IMR-90 (cell line): ENCODE data around the gene SATB2. TPM values are rescaled to one million over a fixed set of nuclear protein-coding genes. Genes with fewer than 3 reads are reported as not detected.
A peak's percentile ranks its signal among the peaks of the same experiment; 100 is the strongest.

Source experiments
- ATAC-seq: fragments of 200-7000 bp; cut with Tn5 transposase; 2 replicates; pipeline ENCODE4 v1.9.1; 2020; ENCODE audit warnings: low read depth, mild to moderate bottlenecking, moderate library complexity
- BruUV-seq: library from RNA; stranded (reverse); fragments of 400-500 nt; replicated peaks from 2 replicates; lab custom pipeline; 2021; lab: Mats Ljungman, UMichigan
- CTCF ChIA-PET: fragments of 300-600 bp; formaldehyde crosslinking; extraction: SDS; loops from one replicate; lab custom pipeline; 2021; ENCODE audit warnings: antibody characterized with exemption; lab: Yijun Ruan, JAX
- POLR2A ChIA-PET: fragments of 300-600 bp; sonication (Branson Sonifier 250); formaldehyde crosslinking; loops from one replicate; lab custom pipeline; 2022; ENCODE audit warnings: antibody characterized with exemption; ENCODE audit not compliant: unreplicated experiment; lab: Charles Lee
- DNase-seq: peaks from one replicate; pipeline ENCODE4 v3.0.0; 2013
- H2AFZ ChIP-seq: replicated peaks from 2 replicates; pipeline ENCODE3; 2013; ENCODE audit warnings: low read length, mild to moderate bottlenecking; ENCODE audit not compliant: poor library complexity
- H2AK5ac ChIP-seq: 2 replicates; pipeline ENCODE4 v1.6.1; 2013; ENCODE audit warnings: low read depth, low read length, inconsistent platforms
- H2AK9ac ChIP-seq: replicated peaks from 2 replicates; pipeline ENCODE3; 2013; ENCODE audit warnings: mild to moderate bottlenecking, low read depth, low read length, moderate library complexity; ENCODE audit not compliant: poor library complexity
- H2BK120ac ChIP-seq: 2 replicates; pipeline ENCODE4 v1.6.1; 2013; ENCODE audit warnings: low read depth, low read length, inconsistent platforms
- H2BK15ac ChIP-seq: 3 replicates; pipeline ENCODE4 v1.6.1; 2013; ENCODE audit warnings: low read depth, low read length, inconsistent platforms
- H2BK20ac ChIP-seq: 2 replicates; pipeline ENCODE4 v1.6.1; 2013; ENCODE audit warnings: low read depth, mild to moderate bottlenecking, inconsistent platforms, low read length, moderate library complexity
- H2BK5ac ChIP-seq: 2 replicates; pipeline ENCODE4 v1.6.1; 2013; ENCODE audit warnings: mild to moderate bottlenecking, low read depth, low read length, inconsistent platforms; ENCODE audit not compliant: poor library complexity, severe bottlenecking
- H3K14ac ChIP-seq: replicated peaks from 2 replicates; pipeline ENCODE4 v1.6.1; 2013; ENCODE audit warnings: low read depth, low read length, inconsistent platforms
- H3K18ac ChIP-seq: 2 replicates; pipeline ENCODE4 v1.6.1; 2013; ENCODE audit warnings: low read depth, low read length, control low read depth
- H3K23ac ChIP-seq: 2 replicates; pipeline ENCODE4 v1.6.1; 2013; ENCODE audit warnings: low read depth, low read length, inconsistent platforms
- H3K27ac ChIP-seq: 2 replicates; pipeline ENCODE4 v1.5.1; 2013; ENCODE audit warnings: mild to moderate bottlenecking, control low read depth, low read length; ENCODE audit not compliant: insufficient read depth
- H3K27me3 ChIP-seq: 2 replicates; pipeline ENCODE4 v1.6.1; 2013; ENCODE audit warnings: low read length; ENCODE audit not compliant: control insufficient read depth, insufficient read depth
- H3K36me3 ChIP-seq: 2 replicates; pipeline ENCODE4 v1.6.1; 2013; ENCODE audit warnings: low read length, mixed read lengths; ENCODE audit not compliant: control insufficient read depth, insufficient read depth
- H3K4ac ChIP-seq: 2 replicates; pipeline ENCODE4 v1.6.1; 2013; ENCODE audit warnings: low read depth, low read length, inconsistent platforms
- H3K4me1 ChIP-seq: 2 replicates; pipeline ENCODE4 v1.6.1; 2013; ENCODE audit warnings: low read length, mixed read lengths; ENCODE audit not compliant: control insufficient read depth, insufficient read depth
- H3K4me2 ChIP-seq: 2 replicates; pipeline ENCODE4 v1.6.1; 2013; ENCODE audit warnings: low read depth, mild to moderate bottlenecking, control low read depth, low read length, moderate library complexity
- H3K4me3 ChIP-seq: 2 replicates; pipeline ENCODE4 v1.5.1; 2013; ENCODE audit warnings: low read depth, mild to moderate bottlenecking, control low read depth, low read length, moderate library complexity; ENCODE audit not compliant: insufficient read depth
- H3K56ac ChIP-seq: 2 replicates; pipeline ENCODE4 v1.6.1; 2013; ENCODE audit warnings: low read length, inconsistent platforms; ENCODE audit not compliant: insufficient read depth; ENCODE audit errors: extremely low read depth
- H3K79me1 ChIP-seq, 2 experiments: 2 replicates each; pipeline ENCODE4 v1.6.1; 2013; ENCODE audit warnings: low read length in 2 of 2, inconsistent platforms in 1 of 2, low read depth in 1 of 2
- H3K9ac ChIP-seq: 2 replicates; pipeline ENCODE4 v1.6.1; 2013; ENCODE audit warnings: low read depth, low read length, control low read depth
- H3K9me1 ChIP-seq: 2 replicates; pipeline ENCODE4 v1.6.1; 2013; ENCODE audit warnings: low read length, inconsistent platforms; ENCODE audit not compliant: insufficient read depth
- H3K9me3 ChIP-seq: 2 replicates; pipeline ENCODE4 v1.6.1; 2013; ENCODE audit warnings: low read length; ENCODE audit not compliant: control insufficient read depth, insufficient read depth
- H4K20me1 ChIP-seq: 2 replicates; pipeline ENCODE4 v1.6.1; 2013; ENCODE audit warnings: low read length, inconsistent platforms; ENCODE audit not compliant: insufficient read depth
- H4K5ac ChIP-seq: 2 replicates; pipeline ENCODE4 v1.6.1; 2013; ENCODE audit warnings: mild to moderate bottlenecking, low read depth, low read length, control low read depth
- H4K8ac ChIP-seq, 2 experiments: 2 replicates each; pipeline ENCODE4 v1.6.1; 2013; ENCODE audit warnings: low read depth in 2 of 2, low read length in 2 of 2, control low read depth in 1 of 2, inconsistent platforms in 1 of 2
- H4K91ac ChIP-seq: 2 replicates; pipeline ENCODE4 v1.6.1; 2013; ENCODE audit warnings: low read depth, low read length, inconsistent platforms; ENCODE audit not compliant: insufficient read depth
- CTCF ChIP-seq: conservative IDR thresholded peaks from 2 replicates; pipeline ENCODE4 v1.5.1; 2012; ENCODE audit warnings: mild to moderate bottlenecking, low read depth, low read length, improper control_type of control experiment
- POLR2A ChIP-seq: IDR thresholded peaks from 2 replicates; pipeline ENCODE4 v1.6.1; 2012; ENCODE audit warnings: mild to moderate bottlenecking, low read depth, low read length
- RAD21 ChIP-seq: IDR thresholded peaks from 2 replicates; pipeline ENCODE4 v1.6.1; 2012; ENCODE audit warnings: low read length, improper control_type of control experiment
- dilution Hi-C: fragments of 300-500 bp; cut with HindIII; formaldehyde crosslinking; loops from one replicate; pipeline ENCODE4 v1.14.3; 2018; ENCODE audit warnings: low sequenced_read_pairs; ENCODE audit not compliant: unreplicated experiment
- in situ Hi-C: fragments of 300-500 bp; cut with MboI; formaldehyde crosslinking; loops from 3 replicates; pipeline ENCODE4 v1.14.3; 2019; ENCODE audit warnings: low sequenced_read_pairs, inconsistent platforms, mixed read lengths
- intact Hi-C: fragments of 100-400 bp; cut with micrococcal nuclease; formaldehyde crosslinking; loops from 2 replicates; pipeline ENCODE4 v1.10.0; 2022
- polyA plus RNA-seq, 3 experiments: library from polyadenylated mRNA; depleted of rRNA; stranded (reverse); fragments of >200 nt; gene quantifications; 2 replicates each; pipeline ENCODE4 v1.2.3, GENCODE V29; 2012; ENCODE audit warnings: low replicate concordance in 1 of 3
- total RNA-seq: library from RNA; depleted of rRNA; stranded (reverse); fragments of >200 nt; gene quantifications from 2 replicates; pipeline ENCODE4 v1.2.3, GENCODE V29; 2012

Gene SATB2
- total and polyA plus RNA-seq, 2 of the 4 experiments (the other 2 are of a cell fraction): 6.2 to 8.4 TPM

DNA sequence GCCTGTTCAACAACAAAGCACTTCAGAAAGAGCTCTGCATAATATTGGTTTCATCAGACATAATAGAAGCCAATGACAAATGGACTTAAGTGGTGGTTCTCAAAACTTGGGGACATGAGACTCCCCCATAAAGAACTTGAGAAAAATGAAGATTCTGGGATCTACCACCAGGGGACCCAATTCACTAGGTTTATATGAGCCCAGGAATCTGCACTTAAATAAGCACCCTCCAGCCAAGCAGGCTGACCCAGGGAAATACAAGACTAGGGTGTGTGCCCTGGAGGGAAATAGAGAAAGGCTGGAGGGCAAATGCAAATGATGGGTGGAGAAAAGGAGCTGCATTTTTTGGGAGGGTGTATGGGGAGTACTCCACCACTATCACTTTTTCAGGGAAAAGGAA is 52.5 kb downstream of the SATB2 start:
- H3K27me3 ChIP-seq: no peaks in the 10 kb centered on the region
- peaks cover 4% of the 10 kb centered on the region in 2 experiments; a peak in 3 of 4 replicates for H3K79me1 ChIP-seq
- ATAC-seq (peak; percentile 63), DNase-seq (peak; percentile 17)
- H2BK5ac ChIP-seq: peak overlapping the region; percentile 57
- H2AK5ac ChIP-seq: no peak overlapping the region
- H2AK9ac ChIP-seq: no peak overlapping the region
- H4K5ac ChIP-seq: peak overlapping the region; percentile 52; the same call in 1 of the 2 replicates
- H4K91ac ChIP-seq: no peak overlapping the region
- H3K56ac ChIP-seq: no peak overlapping the region
- dilution Hi-C loops (no loop called here), intact Hi-C loops (no loop called here), in situ Hi-C loops (no loop called here)
- no peaks in the 10 kb centered on the region for H3K9me3 ChIP-seq
- no peak overlapping the region for H3K27ac ChIP-seq
- no peaks in the 10 kb centered on the region; the same call in 1 of the 2 replicates for H3K9me1 ChIP-seq
- BruUV-seq: no TSS peak
- H2BK20ac ChIP-seq: no peak overlapping the region
- no peak overlapping the region for H4K8ac ChIP-seq
- no peak overlapping the region for H3K4me3 ChIP-seq
- H4K20me1 ChIP-seq: no peaks in the 10 kb centered on the region
- no peak overlapping the region for H3K9ac ChIP-seq
- no peak overlapping the region for H2AFZ ChIP-seq
- H3K4ac ChIP-seq: no peak overlapping the region
- no peak overlapping the region; the same call in 1 of the 2 replicates for H3K18ac ChIP-seq
- no peak overlapping the region for H3K23ac ChIP-seq
- POLR2A ChIA-PET: no interaction called here
- no peak overlapping the region for H3K14ac ChIP-seq
- peaks cover 4% of the 10 kb centered on the region; the same call in 1 of the 2 replicates for H3K36me3 ChIP-seq
- H3K4me2 ChIP-seq: peak overlapping the region; percentile 70; the same call in 1 of the 2 replicates
- TF ChIP-seq POLR2A: no peak
- TF ChIP-seq RAD21: peak; percentile 19; the same call in 1 of the 2 replicates
- peak; percentile 26; the same call in 1 of the 2 replicates for TF ChIP-seq CTCF
- peaks cover 5% of the 10 kb centered on the region; the same call in 1 of the 2 replicates for H3K4me1 ChIP-seq
- no peak overlapping the region for H2BK120ac ChIP-seq
- CTCF ChIA-PET: interaction anchor here (0.6 to 1.8 kb wide), 3 partner anchors 11 to 28 kb away, joined by 3 to 4 read pairs (median 4); no protein-coding TSS in a partner anchor
- H2BK15ac ChIP-seq: no peak overlapping the region
